HS-5 (cell line): Measurements from ENCODE around the gene RERE.

Source experiments
- DNase-seq: peaks from one replicate; pipeline ENCODE4 v3.0.0-alpha.2; 2012; ENCODE audit warnings: low read depth

The RERE gene

GRCh38 chr1:8378981-8379470 is 438.4 kb downstream of the RERE start:
- no peak for DNase-seq

DNA sequence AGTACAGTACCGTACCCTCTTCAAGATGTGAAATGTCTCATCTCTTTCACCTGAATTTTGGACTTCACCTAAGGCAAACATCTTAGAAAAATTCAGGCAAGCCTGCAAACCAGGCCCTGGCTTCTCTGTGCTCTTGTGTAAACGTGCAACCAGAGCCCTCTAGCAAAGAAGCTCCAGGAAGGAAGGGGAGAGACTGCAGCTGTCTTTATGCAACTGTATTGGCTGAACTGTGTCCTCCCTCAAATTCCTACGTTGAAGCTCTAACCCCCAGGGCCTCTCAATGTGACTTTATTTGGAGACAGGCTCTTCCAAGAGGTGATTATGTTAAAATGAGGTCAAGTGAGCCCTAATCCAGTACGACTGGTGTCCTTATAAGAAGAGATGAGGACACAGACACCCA is 439.3 kb downstream of the RERE start:
- no peak for DNase-seq

DNA sequence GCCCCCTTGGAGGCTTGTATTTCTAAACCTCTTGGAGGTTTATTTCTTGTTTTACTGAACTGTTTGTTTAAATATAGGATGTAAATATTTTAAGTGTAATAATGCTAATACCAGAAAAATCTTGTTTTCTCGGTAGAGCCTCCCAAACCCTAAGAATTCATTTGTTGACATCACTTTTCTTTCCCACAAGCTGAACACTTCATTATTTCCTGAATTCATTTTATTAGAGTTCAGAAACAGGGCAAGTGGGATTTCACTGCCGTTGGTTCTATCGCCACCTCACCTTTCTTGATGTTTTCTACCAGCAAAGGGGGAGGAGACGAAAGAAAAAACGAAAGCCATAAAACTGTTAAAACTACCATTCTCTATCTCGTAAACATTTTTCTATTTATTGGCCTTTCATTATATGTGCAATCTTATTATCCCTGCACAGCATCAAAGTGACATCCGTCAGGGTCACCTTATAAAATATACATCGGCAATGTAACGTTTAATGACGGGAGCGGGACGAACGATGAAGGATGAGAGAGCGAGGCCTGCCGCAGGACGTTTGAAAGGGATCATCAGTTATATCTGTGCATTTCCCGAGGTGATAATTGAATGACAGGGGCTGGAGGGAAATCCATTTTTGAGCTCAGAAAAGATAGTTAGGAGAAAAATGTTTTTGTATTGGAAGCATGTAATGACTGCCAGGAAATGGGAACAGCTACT is 440.0 kb downstream of the RERE start:
- no peak for DNase-seq

DNA sequence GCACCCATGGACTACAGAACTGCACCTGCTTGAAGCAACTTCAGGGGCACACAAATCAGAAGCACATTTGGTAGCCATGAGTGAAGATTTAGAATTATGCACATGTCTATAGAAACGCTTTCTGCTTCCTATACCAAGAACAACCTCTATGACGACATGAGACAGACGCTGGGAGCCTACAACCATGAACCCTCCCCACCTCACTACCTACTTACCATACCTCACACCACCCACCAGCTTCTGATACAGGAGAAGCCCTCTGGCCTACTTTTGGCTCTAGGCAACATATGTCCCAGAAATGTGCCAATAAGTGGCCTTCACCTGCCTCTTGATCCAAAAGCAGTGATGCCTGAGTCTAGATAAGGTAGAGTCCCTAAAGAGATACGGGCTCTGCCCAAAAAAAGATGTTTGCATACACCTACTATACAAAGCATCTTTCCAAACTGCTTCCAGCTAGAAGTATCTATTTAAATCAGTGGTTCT is 441.0 kb downstream of the RERE start:
- DNase-seq: no peak

DNA sequence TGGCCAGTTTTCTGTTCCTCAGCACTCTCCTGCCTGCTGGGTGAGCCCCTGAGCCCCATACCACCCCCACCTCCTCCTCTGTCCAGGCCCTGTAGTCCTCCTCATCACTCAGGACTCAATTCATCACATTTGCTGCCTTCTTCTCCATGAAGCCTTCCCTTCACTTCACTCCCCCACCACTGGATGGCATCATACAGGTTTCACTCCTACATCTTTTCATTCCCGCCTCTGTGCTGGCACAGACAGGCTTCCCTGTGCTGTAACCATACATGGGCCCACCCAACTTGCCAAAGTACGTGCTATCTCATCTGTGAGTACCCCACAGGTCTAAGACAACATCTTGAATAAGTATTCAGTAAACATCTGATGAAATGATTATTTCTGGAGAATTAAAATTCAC is 442.6 kb downstream of the RERE start:
- DNase-seq: no peak

DNA sequence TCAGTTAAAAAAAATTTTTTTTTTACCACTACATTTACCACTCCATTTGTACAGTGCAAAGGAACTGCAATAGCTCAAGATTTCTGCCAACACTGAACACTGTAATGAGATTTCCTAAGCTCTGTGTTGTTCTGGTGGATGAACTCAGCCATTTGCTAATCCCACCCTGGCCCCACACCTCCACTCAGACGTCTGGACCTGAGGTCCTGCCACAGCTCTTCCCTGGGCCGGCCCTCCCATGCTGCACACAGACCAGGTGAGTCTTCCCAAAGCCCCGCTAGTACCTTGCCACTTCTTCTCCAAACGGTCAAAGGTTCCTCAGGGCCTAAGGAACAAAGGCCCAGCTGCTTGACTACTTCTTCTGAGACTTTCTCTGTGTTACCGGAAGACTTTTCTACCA is 443.1 kb downstream of the RERE start:
- no peak for DNase-seq

GRCh38 chr1:8373581-8374241 is 443.7 kb downstream of the RERE start:
- DNase-seq: peak; percentile 36

- DNase-seq: no peak
These were observed 444.3 kb downstream of the RERE start for GRCh38 chr1:8373125-8373524.

GRCh38 chr1:8371372-8371991 is 446.0 kb downstream of the RERE start:
- no peak for DNase-seq

- no peak for DNase-seq
These were observed 446.5 kb downstream of the RERE start for GRCh38 chr1:8370905-8371315.

DNA sequence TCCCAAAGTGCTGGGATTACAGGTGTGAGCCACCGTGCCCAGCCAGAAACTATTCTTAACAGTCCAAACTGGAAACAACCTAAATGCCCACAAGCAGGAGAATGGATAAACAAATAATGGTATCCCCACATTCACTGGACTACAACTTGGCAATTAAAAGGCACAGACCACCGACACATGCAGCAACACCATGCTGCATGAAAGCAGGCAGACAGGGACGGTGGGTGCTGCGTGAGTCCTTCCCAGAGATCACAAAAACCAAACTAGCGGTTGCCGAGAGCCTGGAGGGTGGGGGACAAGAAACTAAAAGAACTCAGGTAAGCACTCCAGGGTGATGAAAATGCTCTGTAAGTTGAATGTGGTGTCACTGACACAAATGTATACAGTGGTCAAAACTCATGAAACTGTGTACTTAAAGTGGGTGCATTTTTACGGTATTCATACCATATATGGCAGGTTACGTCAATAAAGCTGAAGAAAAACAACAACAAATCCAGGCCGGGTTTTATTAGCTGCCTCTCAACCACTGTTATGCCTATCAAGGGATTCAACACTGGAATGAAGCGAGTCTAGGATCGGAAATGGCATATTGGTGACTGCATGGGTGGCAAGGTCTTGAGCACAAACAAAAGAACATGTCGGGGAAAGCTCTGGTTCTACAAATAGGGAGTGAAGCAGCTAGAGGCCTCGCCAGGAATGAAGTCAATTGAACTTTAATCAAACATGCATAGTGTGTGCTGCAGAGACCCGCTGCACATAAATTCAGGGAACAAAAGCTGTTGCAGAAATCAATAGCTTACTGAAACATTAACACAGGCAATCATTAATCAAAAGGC is 447.2 kb downstream of the RERE start:
- no peak for DNase-seq

- DNase-seq: no peak
These were observed 448.3 kb downstream of the RERE start for GRCh38 chr1:8368956-8369639.

- no peak for DNase-seq
These were observed 449.8 kb downstream of the RERE start for GRCh38 chr1:8367571-8368194.

GRCh38 chr1:8365661-8366362 is 451.6 kb downstream of the RERE start:
- DNase-seq: no peak

GRCh38 chr1:8364528-8365442 is 452.7 kb downstream of the RERE start:
- DNase-seq: no peak

DNA sequence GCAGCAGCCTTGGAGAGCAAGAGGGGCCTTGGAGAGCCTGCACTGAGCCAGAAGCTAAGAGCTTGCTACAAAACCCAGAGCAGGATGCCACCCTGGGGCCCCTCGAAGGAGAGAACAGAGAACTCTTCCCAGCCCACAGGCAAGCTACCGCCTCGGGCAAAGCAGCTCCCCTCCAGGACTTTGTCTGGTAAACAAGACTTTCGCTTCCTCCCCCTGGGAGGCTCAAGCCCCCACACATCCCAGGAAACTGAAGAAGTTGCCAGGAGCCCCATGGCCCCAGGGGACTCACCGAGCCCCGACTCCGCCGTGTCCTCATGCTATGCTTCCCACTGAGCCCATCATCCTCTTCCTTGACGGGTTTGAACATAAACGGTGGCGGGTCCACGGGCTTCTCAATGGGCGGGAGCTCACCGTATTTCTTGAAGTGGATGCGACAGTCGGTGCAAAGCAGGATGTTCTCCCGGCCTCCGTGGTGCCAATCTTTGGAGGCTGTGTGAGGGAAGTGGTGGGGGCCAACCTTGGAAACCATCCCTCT is 453.6 kb downstream of the RERE start:
- DNase-seq: no peak

GRCh38 chr1:8363186-8363766 is 454.2 kb downstream of the RERE start:
- DNase-seq: no peak

DNA sequence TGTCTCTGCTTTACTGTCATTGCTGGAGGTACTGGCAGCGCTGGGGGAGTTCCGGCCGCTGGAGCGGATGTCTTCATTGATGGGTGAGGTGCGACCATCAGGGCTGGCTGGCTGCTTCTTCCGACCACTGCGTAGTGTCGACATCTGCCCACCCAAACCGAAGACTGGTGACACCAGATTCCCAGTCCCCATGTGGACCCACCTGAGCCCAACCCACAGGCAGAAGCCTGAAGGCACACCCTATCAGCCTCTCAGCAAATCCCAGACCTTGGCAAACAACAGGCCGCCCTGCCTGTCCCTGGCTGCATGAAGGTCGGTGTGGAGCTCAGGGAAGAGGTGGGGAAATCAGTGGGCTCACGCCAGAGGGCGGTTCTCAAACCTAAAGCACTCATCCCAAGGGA is 454.7 kb downstream of the RERE start:
- no peak for DNase-seq
